Upper lobe of left lung (tissue), 6 donors: ENCODE measurements around the gene PTH2. TPM values are rescaled to one million over a fixed set of nuclear protein-coding genes. Genes with fewer than 3 reads are reported as not detected.

Source experiments
- ATAC-seq, 2 donors: fragments of 200-7000 bp; cut with Tn5 transposase; one replicate each; pipeline ENCODE4 v1.9.1; 2022; ENCODE audit warnings: mild to moderate bottlenecking in 2 of 2, moderate library complexity in 2 of 2; ENCODE audit not compliant: low FRiP score in 2 of 2
- DNase-seq, 2 donors: peaks; one replicate each; pipeline ENCODE4 v3.0.0-alpha.2; 2019 to 2020
- H3K27ac ChIP-seq, 4 donors: fragments of 200-600 bp; sonication (generic); one replicate each; pipeline ENCODE4 v1.5.1; 2016 to 2019
- H3K27me3 ChIP-seq, 4 donors: fragments of 200-600 bp; sonication (generic); one replicate each; pipeline ENCODE4 v1.5.1; 2017 to 2019
- H3K36me3 ChIP-seq, 4 donors: fragments of 200-600 bp; sonication (generic); one replicate each; pipeline ENCODE4 v1.5.1; 2016 to 2019
- H3K4me1 ChIP-seq, 4 donors: fragments of 200-600 bp; sonication (generic); one replicate each; pipeline ENCODE4 v1.5.1; 2018 to 2019
- H3K4me3 ChIP-seq, 4 donors: fragments of 200-600 bp; sonication (generic); one replicate each; pipeline ENCODE4 v1.5.1; 2017 to 2019; ENCODE audit warnings: mild to moderate bottlenecking in 2 of 4, moderate library complexity in 1 of 4
- H3K9me3 ChIP-seq, 4 donors: fragments of 200-600 bp; sonication (generic); one replicate each; pipeline ENCODE4 v1.5.1; 2018 to 2019
- CTCF ChIP-seq, 6 experiments: fragments of 450-650 bp in 4 of 6; fragments of 200-600 bp in 2 of 6; sonication (generic) in 2 of 6; IDR thresholded peaks; one replicate each; pipeline ENCODE4 v1.5.1; 2016 to 2019; ENCODE audit warnings: antibody characterized with exemption in 6 of 6
- EP300 ChIP-seq, 4 donors: sonication (generic); formaldehyde crosslinking; IDR thresholded peaks; one replicate each; pipeline ENCODE4 v1.5.1; 2017; ENCODE audit warnings: antibody characterized with exemption in 4 of 4, control low read depth in 2 of 4
- POLR2A ChIP-seq, 4 donors: fragments of 450-650 bp; IDR thresholded peaks; one replicate each; pipeline ENCODE4 v1.5.1; 2016 to 2017; ENCODE audit warnings: antibody characterized with exemption in 4 of 4, mild to moderate bottlenecking in 2 of 4
- POLR2AphosphoS5 ChIP-seq, 2 donors: sonication (generic); formaldehyde crosslinking; IDR thresholded peaks; one replicate each; pipeline ENCODE4 v1.5.1; 2017; ENCODE audit warnings: antibody characterized with exemption in 2 of 2
- WGBS, 2 donors: methylation state at CpG; one replicate each; pipeline ENCODE4 v1.1.5; 2017 to 2018; 5-methylcytosine and 5-hydroxymethylcytosine counted together
- total RNA-seq, 6 donors: library from RNA; depleted of rRNA in 4 of 6; stranded (reverse); fragments of >200 nt in 4 of 6; gene quantifications; one replicate each; pipeline versions ENCODE4 v1.1.0 to v1.2.1, GENCODE V29; 2016 to 2021
- donor health status: DM: no; HTN: no; CAD: no; lungs with moderate emphysema.
- donor health status: DM: no; HTN: yes; CAD: no; lungs with severe emphysema.

PTH2 gene
- not detected for total RNA-seq

GRCh38 chr19:49423071-49423984 is at the start of gene PTH2:
TSS of gene PTH2 (minus strand) at chr19:49423441. CDS start at chr19:49423339, 102 bp downstream.
- no peak for ATAC-seq
- H3K4me3 ChIP-seq = peak within 1 kb of the TSS in 3 of 4 donors; percentile 17 to 29 (median 23)
- H3K27me3 ChIP-seq = peaks cover 0 to 66% (median 39%) of the 10 kb centered on the region in 4 donors
- peaks cover 27 to 48% (median 34%) of the 10 kb centered on the region in 4 donors for H3K4me1 ChIP-seq
- DNase-seq = no peak
- WGBS, 2 donors = 7 to 12% methylated on average over 26 to 35 of the region's 42 CpGs
- no peak within 1 kb of the TSS for H3K27ac ChIP-seq
- no peaks in the 10 kb centered on the region for H3K9me3 ChIP-seq
- H3K36me3 ChIP-seq = no peaks in the 10 kb centered on the region
- TF ChIP-seq POLR2AphosphoS5 (IDR thresholded peaks at IDR 0.05) (no peak), POLR2A (IDR thresholded peaks at IDR 0.05) (no peak), CTCF (IDR thresholded peaks at IDR 0.05) (no peak), EP300 (IDR thresholded peaks at IDR 0.05) (no peak)

- DNase-seq = no peak
These were observed 49.7 kb upstream of the PTH2 start for GRCh38 chr19:49472936-49473335.

GRCh38 chr19:49470615-49470978 is 47.4 kb upstream of the PTH2 start:
- no peak overlapping the region for H3K4me3 ChIP-seq
- TF ChIP-seq EP300 (IDR thresholded peaks at IDR 0.05) = no peak
- no peak for TF ChIP-seq CTCF (IDR thresholded peaks at IDR 0.05)
- no peak for TF ChIP-seq POLR2A (IDR thresholded peaks at IDR 0.05)
- no peak for TF ChIP-seq POLR2AphosphoS5 (IDR thresholded peaks at IDR 0.05)
- 65 to 82% methylated on average over 8 of the region's 8 CpGs for WGBS, 2 donors
- no peak overlapping the region for H3K27ac ChIP-seq
- DNase-seq (no peak), ATAC-seq (no peak)
- peaks cover 0 to 18% (median 7%) of the 10 kb centered on the region in 4 donors for H3K36me3 ChIP-seq
- H3K27me3 ChIP-seq = no peaks in the 10 kb centered on the region
- no peaks in the 10 kb centered on the region for H3K9me3 ChIP-seq
- H3K4me1 ChIP-seq = peaks cover 9 to 38% (median 22%) of the 10 kb centered on the region in 4 donors

More at GRCh38 chr19:49472936-49473335, 49.7 kb upstream of the PTH2 start:
- no peak for TF ChIP-seq POLR2A (IDR thresholded peaks at IDR 0.05)
- no peak for TF ChIP-seq CTCF (IDR thresholded peaks at IDR 0.05)
- no peak for TF ChIP-seq EP300 (IDR thresholded peaks at IDR 0.05)
- TF ChIP-seq POLR2AphosphoS5 (IDR thresholded peaks at IDR 0.05) = no peak
- Histone ChIP-seq H3K27ac (peak overlapping the region in 3 of 4 donors; percentile 87 to 92 (median 90)), H3K36me3 (peaks cover 0 to 7% (median 0%) of the 10 kb centered on the region in 4 donors), H3K9me3 (no peaks in the 10 kb centered on the region), H3K27me3 (no peaks in the 10 kb centered on the region), H3K4me1 (peaks cover 9 to 38% (median 22%) of the 10 kb centered on the region in 4 donors), H3K4me3 (no peak overlapping the region)
- WGBS, 2 donors = 58 to 60% methylated on average over 9 of the region's 9 CpGs
- no peak for ATAC-seq

GRCh38 chr19:49469828-49470614 is 46.8 kb upstream of the PTH2 start:
- no peak for TF ChIP-seq EP300 (IDR thresholded peaks at IDR 0.05)
- no peak for TF ChIP-seq POLR2AphosphoS5 (IDR thresholded peaks at IDR 0.05)
- TF ChIP-seq POLR2A (IDR thresholded peaks at IDR 0.05) = no peak
- TF ChIP-seq CTCF (IDR thresholded peaks at IDR 0.05) = peak in 3 of 6 experiments; percentile 19 to 41 (median 25)
- WGBS, 2 donors = 68 to 82% methylated on average over 7 to 25 of the region's 25 CpGs
- Histone ChIP-seq H3K27ac (peak overlapping the region in 2 of 4 donors; percentile 26 to 52), H3K36me3 (peaks cover 0 to 22% (median 11%) of the 10 kb centered on the region in 4 donors), H3K27me3 (no peaks in the 10 kb centered on the region), H3K9me3 (no peaks in the 10 kb centered on the region), H3K4me3 (no peak overlapping the region), H3K4me1 (peaks cover 9 to 38% (median 22%) of the 10 kb centered on the region in 4 donors)
- peak; percentile 43 to 84 for DNase-seq
- no peak for ATAC-seq
